NCI-H1105 (cell line): Measurements from ENCODE around the gene GTSE1.

Source experiments
- DNase-seq: peaks from one replicate; lab custom pipeline; 2025; lab: John Stamatoyannopoulos, UW

GTSE1 gene

DNA sequence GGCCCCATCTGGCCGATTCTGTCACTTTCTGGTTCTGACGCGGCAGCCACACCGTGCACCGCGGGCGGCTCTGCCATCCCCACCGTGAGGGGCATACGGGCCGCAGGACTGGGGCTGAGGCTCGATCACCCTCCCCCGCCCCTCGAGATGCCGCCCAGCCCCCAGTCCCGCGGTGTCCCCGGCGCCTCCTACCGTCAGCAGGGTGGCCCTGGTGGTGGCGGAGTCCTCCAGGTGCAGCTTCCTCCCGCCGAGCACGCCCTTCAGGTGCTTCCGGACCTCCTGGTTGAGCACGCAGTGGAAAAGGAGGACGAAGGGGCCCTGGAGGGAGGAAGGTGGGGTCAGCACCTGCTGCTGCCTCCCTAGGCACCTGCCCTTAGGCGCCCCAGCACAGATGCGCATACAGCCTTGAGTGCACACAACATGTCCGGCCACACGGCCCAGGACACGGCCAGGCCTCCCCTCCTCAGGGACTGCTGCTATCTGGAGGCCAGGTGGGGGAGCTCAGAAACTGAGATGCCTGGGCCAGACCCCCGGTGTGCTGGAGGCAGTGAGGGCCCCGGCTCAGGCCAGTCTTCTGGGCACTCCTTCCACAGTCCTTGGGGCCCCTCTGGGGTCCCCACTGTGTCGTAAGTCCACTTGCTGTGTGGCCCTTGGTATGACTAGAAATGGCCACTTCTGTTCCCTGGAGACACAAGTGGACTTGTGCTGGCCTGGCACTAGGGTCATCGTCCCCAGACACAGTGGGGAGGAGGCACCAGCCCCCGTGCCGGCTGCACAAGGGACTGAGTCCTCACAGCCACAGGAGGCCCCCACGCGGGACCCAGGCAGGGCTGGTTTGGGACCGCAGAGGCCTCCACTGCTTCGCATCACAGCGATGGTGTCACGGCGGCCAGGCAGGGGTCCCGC lies 70.4 kb downstream of the GTSE1 start:
- no peak for DNase-seq

DNA sequence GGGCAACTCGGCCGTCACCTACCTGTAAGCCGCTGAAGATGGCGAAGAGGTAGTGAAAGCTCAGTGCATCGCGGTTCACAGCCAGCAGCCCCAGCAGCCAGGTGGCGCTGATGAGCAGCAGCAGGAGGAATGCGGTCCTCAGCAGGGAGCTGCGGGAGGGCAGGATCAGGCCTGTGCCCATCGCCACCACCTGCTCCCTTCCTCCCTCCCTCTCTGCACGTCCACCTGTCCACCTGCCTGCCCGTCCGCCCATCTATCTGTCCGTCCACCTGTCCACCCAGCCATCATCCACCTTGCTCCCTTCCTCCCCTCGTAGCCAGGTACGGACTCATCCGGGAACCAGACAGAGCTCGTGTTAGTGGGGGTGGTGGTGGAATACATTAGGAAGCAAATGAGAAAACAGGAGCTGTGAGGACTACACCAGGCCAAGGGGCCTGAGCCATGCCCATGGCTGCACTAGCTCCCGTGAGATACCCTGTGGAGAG lies 71.1 kb downstream of the GTSE1 start:
- DNase-seq, result peak; percentile 51

DNA sequence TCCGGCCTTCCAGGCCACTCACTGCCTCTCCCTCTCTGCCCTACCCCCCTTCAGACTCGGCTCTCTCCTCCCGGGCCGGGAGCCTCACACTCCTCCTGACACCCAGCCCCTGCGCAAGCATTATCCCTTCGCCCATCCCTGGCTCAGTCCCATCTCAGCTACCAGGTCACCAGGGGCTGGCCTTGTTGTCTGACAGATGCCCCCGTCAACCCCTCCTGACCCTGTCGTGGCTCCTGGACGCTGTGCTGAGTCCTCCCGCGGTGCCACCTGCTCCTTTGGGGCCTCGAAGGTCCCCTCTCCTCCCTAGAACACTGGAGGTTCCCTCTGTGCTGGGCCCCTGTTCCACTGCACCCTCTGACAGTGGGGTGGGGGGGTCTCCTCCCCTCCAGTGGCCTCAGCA lies 71.8 kb downstream of the GTSE1 start:
- no peak for DNase-seq

DNA sequence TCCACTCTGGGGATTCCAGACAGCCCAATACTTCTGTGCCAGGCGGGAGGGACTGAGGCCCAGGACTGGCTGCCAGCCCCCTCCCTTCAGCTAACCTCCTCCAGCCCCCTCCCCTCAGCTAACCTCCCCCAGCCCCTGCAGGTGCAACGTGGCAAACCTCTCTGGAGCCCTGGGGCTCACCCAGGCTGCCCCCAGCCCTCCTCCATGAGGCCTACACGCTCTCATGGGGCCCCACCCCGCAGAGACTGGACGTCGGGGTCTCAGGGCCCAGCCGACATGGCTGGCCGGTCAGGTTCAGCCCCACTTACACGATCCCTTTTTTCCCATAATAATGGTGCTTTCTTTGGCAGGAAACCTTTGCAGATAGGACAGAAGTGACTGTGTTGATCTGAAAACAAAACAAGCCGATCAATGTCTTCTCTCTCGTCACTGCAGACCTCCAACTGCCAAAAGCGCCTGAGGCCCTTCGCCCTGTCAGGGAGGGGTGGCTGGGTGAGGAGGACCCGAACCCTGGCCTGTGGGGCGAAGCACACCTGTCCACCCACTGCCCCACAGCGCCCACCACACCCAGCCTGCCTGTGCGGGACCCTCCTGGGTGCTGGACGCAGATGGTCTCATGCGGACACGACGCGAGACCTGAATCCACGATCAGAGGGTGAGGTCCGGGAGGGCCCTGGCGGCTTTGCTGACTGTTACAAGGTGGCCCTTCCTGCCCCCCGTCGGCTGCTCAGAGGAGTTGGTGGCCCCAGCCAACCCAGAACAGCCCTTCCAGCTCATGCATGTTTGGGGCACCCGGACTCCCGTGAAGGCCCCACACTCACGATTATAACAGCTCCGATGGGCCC lies 72.4 kb downstream of the GTSE1 start:
- no peak for DNase-seq

DNA sequence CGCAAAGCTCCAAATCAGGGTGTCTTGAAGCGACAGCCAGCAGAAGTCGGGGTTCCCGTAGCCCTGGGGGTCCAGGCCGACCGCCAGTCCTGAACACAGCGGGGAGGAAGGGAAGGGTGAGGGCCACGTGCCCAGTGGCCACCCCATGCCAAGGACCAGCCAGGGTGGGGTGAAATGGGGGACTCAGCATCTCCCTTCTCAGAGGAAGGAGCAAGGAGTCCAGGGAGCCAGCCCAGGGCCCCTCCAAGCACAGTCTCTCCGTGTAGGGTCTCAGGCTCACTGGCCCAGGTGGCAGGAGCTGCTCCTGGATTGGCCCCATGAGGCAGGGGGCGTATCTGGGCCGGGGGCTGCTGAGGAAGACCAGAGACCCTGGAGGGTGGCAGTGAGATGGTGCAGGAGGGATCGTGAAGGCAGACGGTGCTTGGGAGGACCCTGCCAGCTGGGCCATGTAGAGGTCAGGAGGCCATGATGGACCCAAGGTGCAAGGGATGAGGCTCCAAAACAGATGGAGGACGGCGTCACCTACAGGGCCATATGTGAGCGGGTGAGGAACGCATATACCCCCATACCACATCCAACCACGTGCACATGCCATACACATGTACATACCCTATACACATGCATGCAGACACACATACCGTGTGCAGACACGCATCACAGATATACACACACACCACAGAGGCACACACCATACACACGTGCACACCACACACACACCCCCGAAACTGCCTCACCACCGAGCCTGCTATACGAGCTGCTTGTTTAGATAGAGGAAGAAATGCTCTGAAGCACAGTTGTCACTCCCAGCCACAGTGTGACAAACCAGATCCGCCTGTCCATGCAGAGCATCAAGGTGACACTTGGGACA lies 73.3 kb downstream of the GTSE1 start:
- no peak for DNase-seq

DNA sequence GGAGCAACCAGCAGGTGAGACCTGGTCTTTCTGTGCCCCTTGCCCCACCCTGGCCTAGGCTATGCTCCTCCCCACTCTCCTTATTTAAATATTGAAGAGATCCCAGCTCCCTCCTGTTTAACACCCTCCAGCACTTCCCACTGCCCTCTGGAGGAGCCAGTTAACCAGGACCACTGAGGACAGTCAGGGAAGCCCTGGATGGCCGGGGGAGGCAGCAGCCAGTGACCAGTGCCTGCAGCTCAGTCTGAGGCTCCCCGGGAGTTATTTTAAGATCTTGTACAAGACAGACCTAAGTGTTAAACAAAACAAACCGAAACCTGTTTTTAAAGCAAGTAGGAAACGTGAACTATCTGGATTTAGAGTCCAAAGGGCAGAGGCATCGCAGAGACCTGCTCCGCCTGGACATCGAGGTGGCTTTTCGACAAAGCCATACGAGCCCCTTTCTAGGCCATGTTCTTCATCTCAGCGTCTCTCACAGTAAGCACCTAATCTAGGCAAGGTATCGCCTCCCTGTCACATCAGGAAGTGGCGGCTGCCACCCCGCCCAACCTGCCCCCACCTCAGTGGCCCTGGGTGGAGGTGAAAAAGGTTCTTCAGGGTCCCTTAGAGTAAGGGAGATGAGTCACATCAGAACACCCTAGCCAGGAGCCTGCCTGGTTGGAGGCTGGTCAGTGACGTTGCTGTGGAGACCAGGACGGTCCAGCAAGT lies 74.1 kb downstream of the GTSE1 start:
- no peak for DNase-seq

DNA sequence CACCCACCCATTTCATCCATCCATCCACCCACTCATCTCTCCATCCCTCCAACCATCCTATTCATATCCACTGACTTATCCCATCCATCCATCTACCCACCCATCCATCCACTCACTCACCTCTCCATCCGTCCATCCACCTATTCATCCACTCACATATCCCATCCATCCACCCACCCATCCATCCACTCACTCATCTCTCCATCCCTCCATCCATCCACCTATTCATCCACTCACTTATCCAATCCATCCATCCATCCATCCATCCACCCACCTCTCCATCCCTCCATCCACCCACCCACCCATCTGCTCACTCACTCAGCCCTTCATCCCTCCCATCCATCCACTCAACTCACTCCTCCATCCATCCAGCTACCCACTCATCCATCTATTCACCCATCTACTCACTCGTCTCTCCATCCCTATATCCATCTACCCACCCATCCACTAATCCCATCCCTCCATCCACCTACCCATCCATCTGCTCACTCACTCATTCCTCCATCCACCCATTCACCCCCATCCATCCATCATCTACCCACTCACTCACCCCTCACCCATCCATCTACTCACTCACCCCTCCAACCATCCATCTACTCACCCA lies 75.1 kb downstream of the GTSE1 start:
- no peak for DNase-seq

DNA sequence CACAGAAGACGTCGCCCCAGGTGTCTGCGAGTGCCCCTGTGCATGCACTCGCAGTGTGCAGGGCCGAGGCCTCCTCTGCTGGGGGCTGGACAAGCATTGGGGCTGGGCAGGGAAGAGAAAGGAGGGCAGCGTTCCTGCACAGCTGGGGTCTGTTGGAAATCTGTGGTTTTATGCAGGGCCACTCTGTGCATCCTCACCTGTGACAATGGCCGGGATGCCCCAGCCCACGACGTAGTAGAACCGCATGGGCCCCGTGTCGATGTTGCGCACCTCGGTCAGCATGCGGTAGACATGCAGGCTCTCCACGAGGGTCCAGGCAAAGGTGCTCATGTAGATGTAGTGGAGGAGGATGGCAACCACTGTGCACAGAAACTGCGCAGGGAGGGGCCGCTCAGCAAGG lies 76.0 kb downstream of the GTSE1 start:
- no peak for DNase-seq

DNA sequence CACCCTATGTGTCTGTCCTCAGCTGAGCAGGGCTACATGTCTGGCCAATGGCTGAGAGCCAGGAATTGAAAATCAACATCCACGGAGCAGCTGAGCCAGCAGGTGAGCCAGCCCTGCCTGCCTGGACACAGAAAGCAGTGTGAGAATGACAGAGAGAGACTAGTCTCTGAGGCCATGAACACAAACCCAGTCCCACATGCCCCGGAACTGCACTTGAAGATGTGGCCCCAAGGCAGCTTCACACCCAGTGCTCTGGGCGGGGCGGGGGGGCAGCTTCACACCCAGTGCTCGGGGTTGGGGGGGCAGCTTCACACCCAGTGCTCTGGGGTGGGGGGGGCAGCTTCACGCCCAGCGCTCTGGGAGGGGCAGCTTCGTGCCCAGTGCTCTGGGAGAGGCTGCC lies 76.5 kb downstream of the GTSE1 start:
- no peak for DNase-seq

DNA sequence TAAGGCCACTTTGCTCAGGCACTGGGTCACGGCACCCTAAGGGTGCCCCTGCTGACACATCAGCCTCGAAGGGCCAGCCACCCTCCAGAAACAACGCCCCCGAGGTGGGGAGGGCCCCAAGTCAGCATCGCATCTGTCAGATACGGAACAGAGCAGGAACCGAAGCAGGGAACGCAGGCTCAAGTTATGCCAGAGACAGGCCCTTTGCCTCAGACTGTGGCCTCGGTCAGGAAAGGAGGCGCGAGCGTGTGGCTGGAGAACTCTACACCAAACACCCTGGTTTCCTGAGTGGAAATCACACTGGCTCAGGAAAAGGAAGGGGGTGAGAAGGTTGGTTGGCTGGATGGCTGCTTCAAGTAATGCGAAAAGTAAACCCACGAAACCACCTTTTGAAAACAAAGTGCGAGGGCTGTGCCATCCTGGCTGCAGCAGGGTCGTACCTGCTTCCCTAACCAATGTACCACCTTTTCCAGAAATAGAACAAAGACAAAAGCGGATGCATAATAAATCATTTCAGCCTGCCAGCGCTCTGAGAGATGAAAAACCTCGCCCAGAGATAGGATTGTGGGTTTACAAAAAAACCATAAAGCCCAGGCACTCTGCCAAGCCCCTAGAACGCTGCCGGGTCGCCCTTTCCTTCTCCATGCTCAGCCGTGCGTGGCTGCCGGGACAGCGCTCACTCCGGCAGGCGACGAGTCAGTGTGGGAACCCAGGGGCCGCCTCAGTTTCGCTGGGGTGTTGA lies 77.4 kb downstream of the GTSE1 start:
- peak; percentile 12 for DNase-seq

DNA sequence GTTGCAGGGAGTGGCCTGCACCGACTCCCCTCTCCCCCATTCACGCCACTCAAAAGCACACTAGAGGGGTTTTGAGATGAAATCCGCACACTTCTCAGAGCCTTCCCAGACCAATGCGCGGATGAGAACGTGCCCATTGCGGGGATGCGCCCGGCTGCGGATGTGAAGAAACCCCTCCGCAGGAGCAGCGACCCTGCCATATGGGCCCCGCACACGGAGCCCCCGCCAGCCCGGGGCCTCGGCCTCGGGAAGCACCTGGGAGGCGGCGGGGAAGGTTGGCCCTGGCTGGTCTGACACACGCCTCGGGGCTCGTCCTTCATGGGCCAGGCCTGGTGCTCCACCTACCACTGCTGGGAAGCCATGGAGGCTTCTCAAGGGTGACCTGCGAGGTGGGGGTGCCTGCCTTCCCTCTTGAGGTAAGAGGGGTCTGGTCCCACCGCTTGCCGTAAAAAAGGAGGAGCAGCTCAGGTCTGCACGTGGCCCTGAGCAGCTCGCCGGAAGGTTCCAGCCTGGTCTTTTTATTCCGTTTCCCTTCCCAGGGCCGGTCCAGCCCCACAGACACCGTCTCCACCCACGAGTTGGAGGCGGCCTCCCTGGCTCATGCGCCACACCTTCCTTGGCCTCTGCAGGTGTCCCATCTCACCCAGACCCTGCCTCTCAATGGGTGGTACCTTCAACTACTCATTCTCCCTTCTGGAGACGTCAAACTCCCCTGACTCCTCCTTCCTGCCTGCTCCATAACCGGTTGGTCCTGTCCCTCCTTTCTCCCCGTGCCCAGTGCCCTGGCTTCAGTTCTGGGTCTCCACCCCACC lies 78.2 kb downstream of the GTSE1 start:
- DNase-seq, result no peak

DNA sequence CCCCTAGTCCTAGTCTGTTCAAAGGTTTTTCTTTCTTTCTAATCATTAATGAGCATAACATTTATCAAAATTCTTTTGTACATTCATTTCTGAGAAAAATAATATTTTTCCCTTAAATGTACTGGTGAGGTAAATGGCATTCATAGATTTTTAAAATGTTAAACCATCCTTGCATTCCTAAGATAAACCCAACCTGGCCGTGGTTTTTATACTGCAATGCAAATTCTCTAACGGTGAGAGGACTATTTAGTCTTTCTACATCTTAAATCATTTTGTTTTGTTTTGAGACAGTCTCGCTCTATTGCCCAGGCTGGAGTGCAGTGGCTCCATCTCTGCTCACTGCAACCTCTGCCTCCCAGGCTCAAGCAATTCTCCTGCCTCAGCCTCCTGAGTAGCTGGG lies 79.4 kb downstream of the GTSE1 start:
- no peak for DNase-seq

DNA sequence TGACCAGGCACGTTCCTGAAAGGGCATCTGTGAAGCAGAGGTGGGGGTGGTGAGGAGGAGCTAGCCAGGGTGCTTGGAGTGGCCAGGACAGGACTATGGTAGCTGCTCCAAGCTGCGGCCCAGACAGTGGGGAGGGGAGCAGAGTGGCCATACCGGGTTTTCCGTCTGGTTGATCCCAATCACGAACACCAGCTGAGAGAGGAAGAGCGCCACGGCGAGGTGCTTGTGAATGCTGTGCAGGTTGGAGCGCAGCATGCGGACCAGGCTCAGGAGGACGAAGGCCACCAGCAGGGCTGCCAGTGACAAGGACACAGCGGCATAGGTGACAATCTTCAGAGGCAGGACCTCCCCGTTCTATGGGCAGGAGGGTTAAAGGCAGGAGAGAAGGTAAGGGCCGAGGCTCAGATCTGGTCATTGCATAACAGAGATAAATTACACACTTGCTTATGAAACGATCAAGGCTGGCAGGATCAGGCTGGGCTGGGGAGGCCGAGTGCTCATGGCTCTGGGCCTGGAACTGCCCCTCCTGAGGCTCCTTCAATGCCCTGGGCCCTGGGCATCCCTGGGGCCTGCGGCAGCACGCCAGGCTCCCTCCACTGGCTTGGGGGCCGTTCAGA lies 80.3 kb downstream of the GTSE1 start:
- DNase-seq, result no peak

DNA sequence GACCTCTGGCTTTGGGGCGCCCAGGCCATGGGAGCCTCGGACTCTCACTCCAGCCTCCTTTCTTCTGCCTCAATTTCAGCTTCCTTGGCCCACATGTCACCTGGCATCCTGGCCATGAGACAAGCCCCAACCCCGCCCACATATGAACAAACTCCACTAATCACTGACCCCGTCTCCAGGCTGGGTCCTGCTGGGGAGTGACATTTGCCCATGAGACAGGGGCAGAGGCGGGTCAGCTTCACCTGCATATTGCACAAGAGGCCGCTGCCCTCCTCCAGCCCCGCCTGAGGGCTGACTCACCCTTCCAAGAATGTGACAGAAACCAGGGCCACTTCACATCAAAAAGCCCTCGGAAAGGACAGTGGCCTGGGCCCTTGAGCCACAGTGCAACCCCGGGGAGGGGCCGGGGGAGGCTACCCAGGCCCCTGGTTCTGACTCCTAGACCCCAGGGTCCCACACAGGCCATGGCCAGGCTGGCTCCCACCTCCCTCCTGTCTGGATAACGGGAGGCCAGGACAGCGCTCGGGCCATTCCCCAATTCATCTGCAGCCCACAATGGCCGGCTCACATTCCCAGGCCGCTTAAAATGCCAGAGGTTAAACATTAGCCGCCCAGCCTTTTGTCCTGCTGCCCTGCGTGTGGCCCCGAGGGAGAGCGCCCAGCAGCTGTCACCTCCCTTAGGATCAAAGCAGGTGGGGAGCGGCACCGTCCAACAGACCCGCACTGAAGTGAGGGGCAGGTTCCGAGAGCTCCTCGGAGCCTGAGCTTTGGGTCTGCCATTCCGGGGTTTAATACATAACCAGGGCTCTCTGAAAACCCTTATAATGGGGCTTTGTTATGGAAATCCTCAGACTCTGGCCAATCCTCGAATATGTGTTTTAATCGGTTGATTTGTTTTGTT lies 81.1 kb downstream of the GTSE1 start:
- no peak for DNase-seq

DNA sequence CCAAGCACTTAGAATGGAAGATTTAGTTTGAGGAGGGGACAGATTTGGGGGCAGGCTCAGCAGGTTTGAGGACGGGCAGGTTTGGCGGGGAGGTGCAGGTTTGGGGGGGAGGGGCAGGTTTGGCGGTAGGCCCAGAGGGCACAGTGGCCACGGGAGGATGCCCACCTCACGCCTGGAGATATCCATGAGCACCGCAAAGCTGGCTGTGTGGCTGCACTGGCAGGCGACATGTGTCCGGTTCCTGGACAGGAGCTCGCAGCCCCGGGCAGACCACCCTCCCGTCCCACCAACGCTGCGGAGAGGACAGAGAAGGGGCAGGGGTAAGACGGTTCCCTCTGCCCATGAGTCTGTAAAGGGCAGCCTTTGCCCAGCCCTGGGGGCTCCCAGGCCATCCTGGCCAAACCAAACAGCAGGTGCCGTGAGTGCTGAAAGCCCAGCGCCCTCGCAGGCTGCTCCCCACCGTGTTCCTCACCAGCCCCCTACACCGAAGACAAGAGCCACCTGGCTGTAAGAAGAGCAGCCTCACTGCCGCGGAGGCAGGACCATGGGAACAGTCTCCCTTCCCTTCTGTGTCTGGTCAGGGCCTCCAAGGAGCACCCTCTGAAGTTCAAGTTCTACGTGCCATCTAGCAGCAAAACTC lies 81.9 kb downstream of the GTSE1 start:
- no peak for DNase-seq

DNA sequence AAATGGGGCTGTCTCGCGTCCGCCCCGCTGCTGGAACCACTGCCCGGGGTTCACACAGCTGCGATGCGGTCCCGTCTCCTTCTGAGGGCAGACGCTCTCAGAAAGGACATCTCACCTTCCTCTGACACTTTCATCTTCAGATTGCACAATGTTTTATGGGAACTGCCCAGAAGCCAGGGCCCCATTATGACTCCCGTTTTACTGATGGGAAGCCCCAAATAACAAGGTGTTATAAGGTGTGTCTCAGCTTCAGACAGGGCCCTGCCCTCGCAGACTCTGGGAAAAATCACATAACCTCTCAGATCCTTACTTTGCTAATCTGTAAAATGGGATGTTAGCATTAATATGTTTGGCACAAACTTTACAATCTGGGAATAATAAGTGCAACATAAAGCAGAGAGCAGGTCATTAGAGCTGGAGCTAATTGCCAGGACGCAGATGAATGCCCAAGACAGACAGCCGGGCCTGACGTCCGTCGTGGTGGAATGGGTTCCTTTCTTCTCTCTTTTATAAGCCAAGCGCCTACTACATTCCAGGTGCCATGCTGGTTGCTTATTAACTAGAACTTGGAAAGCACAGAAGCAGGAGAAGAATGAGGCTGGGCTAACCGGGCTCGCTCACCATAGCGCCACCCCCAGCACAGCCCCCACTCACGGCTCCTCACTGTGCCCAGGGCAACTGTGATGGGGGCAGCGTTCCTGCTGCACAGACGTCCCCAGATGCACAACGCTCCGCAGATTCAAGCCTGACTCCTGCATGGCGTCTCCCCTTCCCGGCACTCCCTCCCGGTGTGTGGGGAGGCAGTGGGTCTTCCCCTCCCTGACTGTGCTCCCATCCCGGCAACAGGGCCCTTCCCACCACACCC lies 82.6 kb downstream of the GTSE1 start:
- DNase-seq, result no peak
